Measurements from ENCODE around the gene ZNF491.

Gene ZNF491

GRCh38 chr19:11798391-11799330, at the start of gene ZNF491:
Gene ZNF491 (plus strand): TSS chr19:11798523. CDS start chr19:11805954, 7,431 bp downstream.
- peak; percentile 21 for TF ChIP-seq CTCF (conservative IDR thresholded peaks at IDR 0.05; ENCODE audit: low read depth, low read length)
- peak within 1 kb of the TSS; percentile 84 for H3K4me3 ChIP-seq (ENCODE audit: low read length)
- peak; percentile 84 for DNase-seq (ENCODE audit: low read depth)

DNA sequence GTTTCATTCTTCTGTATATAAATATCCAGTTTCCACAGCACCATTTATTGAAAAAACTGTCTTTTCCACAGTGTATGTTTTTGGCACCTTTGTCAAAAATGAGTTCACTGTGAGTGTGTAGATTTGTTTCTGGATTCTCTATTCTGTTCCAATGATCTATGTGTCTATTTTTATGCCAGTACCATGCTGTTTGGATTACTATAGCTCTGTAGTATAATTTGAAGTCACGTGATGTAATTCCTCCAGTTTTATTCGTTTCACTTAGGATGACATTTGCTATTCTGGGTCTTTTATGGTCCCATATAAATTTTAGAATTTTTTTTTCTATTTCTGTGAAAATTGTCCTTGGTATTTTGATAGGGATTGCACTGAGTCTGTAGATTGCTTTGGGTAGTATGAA, 48.6 kb upstream of the ZNF491 start:
- no peak for TF ChIP-seq CTCF (conservative IDR thresholded peaks at IDR 0.05; ENCODE audit: low read depth, low read length)
- no peak overlapping the region for H3K4me3 ChIP-seq (ENCODE audit: low read length)
- no peak for DNase-seq (ENCODE audit: low read depth)

DNA sequence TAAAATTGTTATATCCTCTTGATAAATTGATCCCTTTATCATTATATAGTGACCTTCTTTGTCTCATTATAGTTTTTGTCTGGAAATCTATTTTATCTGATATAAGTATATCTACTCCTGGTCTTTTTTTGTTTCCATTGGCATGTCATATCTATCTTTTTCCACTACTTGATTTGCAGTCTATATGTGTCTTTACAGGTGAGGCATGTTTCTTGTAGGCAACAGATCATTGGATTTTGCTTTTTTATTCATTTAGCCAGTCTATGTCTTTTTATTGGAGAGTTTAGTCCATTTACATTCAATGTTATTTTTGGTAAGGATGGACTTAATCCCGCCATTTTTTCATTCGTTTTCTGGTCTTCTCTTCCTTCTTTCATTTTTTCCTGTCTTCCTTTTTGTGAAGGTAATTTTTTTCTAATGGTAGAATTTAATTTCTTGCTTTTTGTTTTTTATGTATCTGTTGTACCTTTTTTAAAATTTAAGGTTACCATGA, 46.0 kb upstream of the ZNF491 start:
- no peak for DNase-seq (ENCODE audit: low read depth)
- TF ChIP-seq CTCF (conservative IDR thresholded peaks at IDR 0.05; ENCODE audit: low read depth, low read length) = no peak
- H3K4me3 ChIP-seq (ENCODE audit: low read length) = no peak overlapping the region

GRCh38 chr19:11754663-11755062, 43.7 kb upstream of the ZNF491 start:
- H3K4me3 ChIP-seq (ENCODE audit: low read length) = no peak overlapping the region
- TF ChIP-seq CTCF (conservative IDR thresholded peaks at IDR 0.05; ENCODE audit: low read depth, low read length) = no peak
- DNase-seq (ENCODE audit: low read depth) = no peak

DNA sequence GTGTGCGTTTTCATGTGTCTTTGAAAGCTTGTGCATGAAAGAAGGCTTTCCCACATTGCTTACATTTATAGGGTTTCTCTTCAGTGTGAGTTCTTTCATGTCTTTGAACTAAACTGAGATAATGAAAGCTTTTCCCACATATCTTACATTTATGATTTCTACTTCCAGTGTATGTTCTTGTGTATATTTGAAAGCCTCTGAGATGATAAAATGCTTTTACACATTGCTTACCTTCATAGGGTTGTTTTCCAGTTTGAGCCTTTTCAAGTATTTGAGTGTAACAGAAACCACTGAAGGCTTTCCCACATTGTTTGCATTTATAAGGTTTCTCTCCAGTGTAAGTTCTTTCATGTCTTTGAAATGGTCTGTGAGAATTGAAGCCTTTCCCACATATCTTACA, 41.4 kb upstream of the ZNF491 start:
- no peak overlapping the region for H3K4me3 ChIP-seq (ENCODE audit: low read length)
- DNase-seq (ENCODE audit: low read depth) = no peak
- TF ChIP-seq CTCF (conservative IDR thresholded peaks at IDR 0.05; ENCODE audit: low read depth, low read length) = no peak

DNA sequence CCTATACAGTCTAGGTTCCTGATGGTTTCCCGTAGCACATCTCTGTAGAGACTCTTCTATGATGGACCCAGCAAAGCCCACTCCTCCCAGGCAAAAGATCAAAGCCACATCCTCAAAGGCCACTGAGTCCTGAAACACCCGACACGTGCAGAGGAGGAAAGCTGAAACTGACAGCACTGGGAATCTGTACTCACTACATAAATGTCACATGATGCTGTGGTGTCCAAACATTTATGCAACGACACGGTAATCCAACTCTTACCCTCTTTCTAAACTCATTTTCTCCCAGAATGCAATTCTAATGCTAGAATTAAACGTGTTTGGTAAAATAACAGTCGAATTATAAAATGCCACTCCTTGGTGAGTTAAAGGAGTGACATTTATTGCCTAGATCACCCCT, 38.5 kb upstream of the ZNF491 start:
- DNase-seq (ENCODE audit: low read depth) = no peak
- no peak for TF ChIP-seq CTCF (conservative IDR thresholded peaks at IDR 0.05; ENCODE audit: low read depth, low read length)
- H3K4me3 ChIP-seq (ENCODE audit: low read length) = no peak overlapping the region

DNA sequence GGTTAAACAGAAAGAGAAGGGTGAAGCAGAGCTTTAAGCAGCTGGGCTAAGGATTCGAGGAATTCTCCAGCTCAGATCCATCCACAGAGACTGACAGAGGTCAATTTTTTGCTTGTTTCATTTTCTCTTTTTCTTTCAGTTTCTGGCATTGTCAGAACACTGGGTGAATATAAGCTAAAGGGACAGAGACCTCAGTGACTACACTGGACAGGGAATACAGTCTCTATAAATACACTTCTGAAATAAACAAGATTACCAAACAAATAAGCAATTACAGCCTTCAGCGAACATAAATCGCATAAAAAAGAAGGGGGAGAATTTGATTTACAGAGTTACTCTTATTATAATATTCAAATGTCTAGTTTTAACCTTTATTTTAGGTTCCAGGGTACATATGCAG, 35.2 kb upstream of the ZNF491 start:
- DNase-seq (ENCODE audit: low read depth) = no peak
- no peak overlapping the region for H3K4me3 ChIP-seq (ENCODE audit: low read length)
- TF ChIP-seq CTCF (conservative IDR thresholded peaks at IDR 0.05; ENCODE audit: low read depth, low read length) = no peak

All from retinal pigment epithelial cell (primary cell).